Natural killer cell (primary cell): ENCODE data around the gene PRKCG. TPM values are rescaled to one million over a fixed set of nuclear protein-coding genes. Genes with fewer than 3 reads are reported as not detected.

Experiments
- ATAC-seq, 3 donors: fragments of 150-1000 bp in 2 of 3; fragments of 200-7000 bp in 1 of 3; cut with Tn5 transposase; 1 replicate in 1 of 3; 2 replicates in 2 of 3; pipeline ENCODE4 v1.10.0; 2021; ENCODE audit warnings: mild to moderate bottlenecking in 2 of 3, moderate library complexity in 2 of 3
- DNase-seq, 2 donors: peaks; one replicate each; pipeline versions ENCODE4 v3.0.0 to v3.0.0-alpha.2; 2013 to 2021; ENCODE audit warnings: mixed read lengths in 1 of 2
- H3K27ac ChIP-seq: one replicate; pipeline ENCODE4 v1.5.1; 2013; ENCODE audit warnings: mild to moderate bottlenecking, low read length
- H3K27me3 ChIP-seq: one replicate; pipeline ENCODE4 v1.6.1; 2013; ENCODE audit warnings: low read length; ENCODE audit not compliant: control insufficient read depth, insufficient read depth
- H3K36me3 ChIP-seq: one replicate; pipeline ENCODE4 v1.6.1; 2013; ENCODE audit warnings: low read length; ENCODE audit not compliant: control insufficient read depth, insufficient read depth
- H3K4me1 ChIP-seq: one replicate; pipeline ENCODE4 v1.6.1; 2013; ENCODE audit warnings: low read length; ENCODE audit not compliant: control insufficient read depth, insufficient read depth
- H3K4me3 ChIP-seq: one replicate; pipeline ENCODE4 v1.5.1; 2013; ENCODE audit warnings: low read length
- H3K9me3 ChIP-seq: one replicate; pipeline ENCODE4 v1.6.1; 2013; ENCODE audit warnings: low read length; ENCODE audit not compliant: control insufficient read depth, insufficient read depth
- H3K27ac Mint-ChIP-seq, 2 donors: one replicate each; pipeline ENCODE4 v1.8.0; 2022; ENCODE audit warnings: mild to moderate bottlenecking in 2 of 2, mixed read lengths in 2 of 2, moderate library complexity in 1 of 2
- H3K27me3 Mint-ChIP-seq, 2 donors: one replicate each; pipeline ENCODE4 v1.8.0; 2022; ENCODE audit warnings: low read depth in 2 of 2, mixed read lengths in 2 of 2
- H3K36me3 Mint-ChIP-seq: one replicate; pipeline ENCODE4 v1.8.0; 2022; ENCODE audit warnings: mixed read lengths
- H3K4me1 Mint-ChIP-seq, 2 donors: one replicate each; pipeline ENCODE4 v1.8.0; 2022; ENCODE audit warnings: mixed read lengths in 2 of 2
- H3K4me3 Mint-ChIP-seq: one replicate; pipeline ENCODE4 v1.8.0; 2022; ENCODE audit warnings: mild to moderate bottlenecking, moderate library complexity, mixed read lengths
- H3K9me3 Mint-ChIP-seq, 2 donors: one replicate each; pipeline ENCODE4 v1.8.0; 2022; ENCODE audit warnings: mixed read lengths in 2 of 2
- WGBS: methylation state at CpG from one replicate; pipeline ENCODE4 v1.1.7; 2013; ENCODE audit warnings: missing lambda C conversion rate; ENCODE audit not compliant: insufficient coverage; 5-methylcytosine and 5-hydroxymethylcytosine counted together
- intact Hi-C: fragments of 100-400 bp; cut with micrococcal nuclease; formaldehyde crosslinking; loops from one replicate; pipeline ENCODE4 v1.14.2; 2022
- total RNA-seq, 4 donors: library from RNA; stranded (reverse); fragments of 120-200 nt in 1 of 4; gene quantifications; one replicate each; pipeline versions ENCODE4 v1.2.3 to v1.2.4, GENCODE V29; 2013 to 2022
- TF ChIP-seq, protein P1 (sequence below): fragments of 200-600 bp; IDR thresholded peaks from one replicate; pipeline ENCODE4 v1.8.0; 2022; ENCODE audit warnings: antibody characterized with exemption

Gene PRKCG
- total RNA-seq, 3 donors from 2014 or later (not counting 1 experiment from before 2014, with no cell fraction given) = 0.55 to 2.6 (median 1.5) TPM

DNA sequence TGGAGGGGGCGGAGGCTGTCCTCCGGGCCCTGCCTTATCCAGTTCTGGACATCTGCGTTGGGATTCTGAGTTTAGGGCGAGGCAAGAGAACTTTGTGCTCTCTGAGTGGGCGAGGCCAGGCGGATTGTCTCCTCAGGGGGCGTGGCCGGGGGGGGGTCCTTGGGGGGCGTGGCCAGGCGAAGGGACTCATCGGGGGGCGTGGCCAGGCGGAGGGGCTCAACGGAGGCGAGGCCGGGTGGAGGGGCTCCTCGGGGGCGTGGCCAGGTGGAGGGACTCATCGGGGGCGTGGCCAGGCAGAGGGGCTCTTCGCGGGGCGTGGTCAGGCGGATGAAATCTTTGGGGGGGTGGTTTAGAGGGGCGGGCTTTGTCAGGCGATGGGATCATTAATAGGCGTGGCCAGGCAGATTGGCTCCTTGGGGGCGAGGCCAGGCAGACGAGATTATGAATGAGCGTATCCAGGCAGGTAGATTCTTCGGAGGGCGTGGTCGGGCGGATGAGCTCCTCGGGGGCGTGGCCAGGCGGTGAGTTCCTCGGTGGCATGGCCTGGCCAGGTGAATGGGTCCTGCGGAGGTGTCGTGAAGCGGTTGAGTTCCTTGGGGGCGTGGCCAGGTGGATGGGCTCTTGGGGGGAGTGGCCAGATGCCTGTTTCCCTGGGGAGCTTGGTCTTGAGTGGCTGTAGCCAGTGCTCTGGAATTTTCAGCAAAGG is 16.8 kb downstream of the PRKCG start:
- H3K4me1 Mint-ChIP-seq = peaks cover 0 to 11% of the 10 kb centered on the region in 2 donors
- Histone ChIP-seq H3K4me1 (peaks cover 4% of the 10 kb centered on the region), H3K27ac (no peak overlapping the region), H3K9me3 (no peaks in the 10 kb centered on the region), H3K36me3 (no peaks in the 10 kb centered on the region), H3K27me3 (no peaks in the 10 kb centered on the region), H3K4me3 (no peak overlapping the region)
- no peak overlapping the region for H3K27ac Mint-ChIP-seq
- ATAC-seq = no peak
- DNase-seq = no peak
- no peaks in the 10 kb centered on the region for H3K9me3 Mint-ChIP-seq
- no peak overlapping the region for H3K4me3 Mint-ChIP-seq
- TF ChIP-seq, protein P1, sequence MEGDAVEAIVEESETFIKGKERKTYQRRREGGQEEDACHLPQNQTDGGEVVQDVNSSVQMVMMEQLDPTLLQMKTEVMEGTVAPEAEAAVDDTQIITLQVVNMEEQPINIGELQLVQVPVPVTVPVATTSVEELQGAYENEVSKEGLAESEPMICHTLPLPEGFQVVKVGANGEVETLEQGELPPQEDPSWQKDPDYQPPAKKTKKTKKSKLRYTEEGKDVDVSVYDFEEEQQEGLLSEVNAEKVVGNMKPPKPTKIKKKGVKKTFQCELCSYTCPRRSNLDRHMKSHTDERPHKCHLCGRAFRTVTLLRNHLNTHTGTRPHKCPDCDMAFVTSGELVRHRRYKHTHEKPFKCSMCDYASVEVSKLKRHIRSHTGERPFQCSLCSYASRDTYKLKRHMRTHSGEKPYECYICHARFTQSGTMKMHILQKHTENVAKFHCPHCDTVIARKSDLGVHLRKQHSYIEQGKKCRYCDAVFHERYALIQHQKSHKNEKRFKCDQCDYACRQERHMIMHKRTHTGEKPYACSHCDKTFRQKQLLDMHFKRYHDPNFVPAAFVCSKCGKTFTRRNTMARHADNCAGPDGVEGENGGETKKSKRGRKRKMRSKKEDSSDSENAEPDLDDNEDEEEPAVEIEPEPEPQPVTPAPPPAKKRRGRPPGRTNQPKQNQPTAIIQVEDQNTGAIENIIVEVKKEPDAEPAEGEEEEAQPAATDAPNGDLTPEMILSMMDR = no peak
- 9% methylated on average over 41 of the region's 42 CpGs for WGBS
- no peaks in the 10 kb centered on the region for H3K36me3 Mint-ChIP-seq
- intact Hi-C loops = no loop called here
- H3K27me3 Mint-ChIP-seq = peaks cover 20 to 29% of the 10 kb centered on the region in 2 donors

DNA sequence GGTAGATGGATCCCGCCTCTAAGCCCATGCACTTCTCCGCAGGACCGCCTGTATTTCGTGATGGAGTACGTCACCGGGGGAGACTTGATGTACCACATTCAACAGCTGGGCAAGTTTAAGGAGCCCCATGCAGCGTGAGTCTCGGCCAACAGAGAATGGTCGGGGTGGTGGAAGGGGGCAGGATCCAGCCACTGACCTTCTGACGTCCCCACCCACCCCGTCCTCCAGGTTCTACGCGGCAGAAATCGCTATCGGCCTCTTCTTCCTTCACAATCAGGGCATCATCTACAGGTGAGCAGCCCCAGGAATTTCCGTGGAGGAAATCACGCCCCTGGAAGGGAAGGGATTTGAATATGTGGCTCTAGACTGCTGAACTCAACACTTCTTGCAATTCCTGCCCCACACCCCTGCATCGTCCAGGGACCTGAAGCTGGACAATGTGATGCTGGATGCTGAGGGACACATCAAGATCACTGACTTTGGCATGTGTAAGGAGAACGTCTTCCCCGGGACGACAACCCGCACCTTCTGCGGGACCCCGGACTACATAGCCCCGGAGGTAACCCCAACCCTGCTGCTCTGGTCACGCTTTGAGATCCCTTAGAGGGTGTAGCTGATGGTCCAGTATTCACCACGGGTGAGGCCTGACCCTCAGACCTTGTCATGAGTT is 18.3 kb downstream of the PRKCG start:
- no peak overlapping the region for H3K4me3 ChIP-seq
- DNase-seq = no peak
- H3K4me1 ChIP-seq = peaks cover 9% of the 10 kb centered on the region
- H3K27me3 Mint-ChIP-seq = peaks cover 21 to 26% of the 10 kb centered on the region in 2 donors
- H3K4me3 Mint-ChIP-seq = no peak overlapping the region
- intact Hi-C loops = no loop called here
- H3K27ac ChIP-seq = no peak overlapping the region
- TF ChIP-seq, protein P1 = no peak
- H3K27ac Mint-ChIP-seq = no peak overlapping the region
- H3K36me3 ChIP-seq = no peaks in the 10 kb centered on the region
- ATAC-seq = no peak
- H3K27me3 ChIP-seq = no peaks in the 10 kb centered on the region
- no peaks in the 10 kb centered on the region for H3K9me3 ChIP-seq
- H3K9me3 Mint-ChIP-seq = no peaks in the 10 kb centered on the region
- 93% methylated on average over 25 of the region's 27 CpGs for WGBS
- no peaks in the 10 kb centered on the region for H3K36me3 Mint-ChIP-seq
- H3K4me1 Mint-ChIP-seq = peaks cover 0 to 23% of the 10 kb centered on the region in 2 donors

DNA sequence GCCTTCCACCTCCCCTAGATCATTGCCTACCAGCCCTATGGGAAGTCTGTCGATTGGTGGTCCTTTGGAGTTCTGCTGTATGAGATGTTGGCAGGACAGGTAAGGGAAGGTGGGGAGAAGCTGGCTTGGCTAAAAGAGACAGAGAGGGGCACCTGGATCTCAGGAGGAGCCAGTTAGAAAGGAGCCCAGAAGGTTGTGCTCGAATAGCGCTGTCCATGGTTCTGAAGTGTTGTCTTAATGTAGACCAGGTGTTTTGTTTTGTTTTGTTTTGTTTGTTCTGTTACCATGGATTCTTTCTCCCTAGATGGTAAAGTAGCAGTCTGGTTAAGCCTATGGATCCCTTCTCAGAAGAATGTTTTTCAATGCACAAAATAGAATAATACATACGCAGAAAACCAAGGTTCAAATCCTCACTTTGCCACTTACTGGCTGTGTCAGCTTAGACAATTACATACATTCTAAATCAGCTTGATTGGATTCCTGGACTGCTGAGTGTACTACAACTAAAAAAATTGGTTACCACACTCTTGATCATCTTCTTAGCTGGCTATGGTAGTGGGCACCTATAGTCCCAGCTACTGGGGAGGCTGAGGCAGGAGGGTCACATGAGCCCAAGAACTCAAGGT is 21.2 kb downstream of the PRKCG start:
- H3K4me1 Mint-ChIP-seq = peaks cover 9 to 50% of the 10 kb centered on the region in 2 donors
- DNase-seq (peak in 1 of 2 donors; percentile 84), ATAC-seq (peak; percentile 35 to 51 (median 50))
- H3K27ac Mint-ChIP-seq = no peak overlapping the region
- peaks cover 20% of the 10 kb centered on the region for H3K27me3 ChIP-seq
- H3K36me3 Mint-ChIP-seq = no peaks in the 10 kb centered on the region
- TF ChIP-seq, protein P1 = no peak
- no peaks in the 10 kb centered on the region for H3K9me3 Mint-ChIP-seq
- H3K36me3 ChIP-seq = no peaks in the 10 kb centered on the region
- no peak overlapping the region for H3K4me3 Mint-ChIP-seq
- intact Hi-C loops = no loop called here
- peaks cover 25% of the 10 kb centered on the region for H3K4me1 ChIP-seq
- H3K27ac ChIP-seq = no peak overlapping the region
- H3K9me3 ChIP-seq = no peaks in the 10 kb centered on the region
- no peak overlapping the region for H3K4me3 ChIP-seq
- H3K27me3 Mint-ChIP-seq = peaks cover 31 to 41% of the 10 kb centered on the region in 2 donors
- 51% methylated on average over 4 of the region's 4 CpGs for WGBS
